HepG2 (cell line): Measurements from ENCODE around the gene ZNF416. TPM values are rescaled to one million over a fixed set of nuclear protein-coding genes. Genes with fewer than 3 reads are reported as not detected.

Experiments
- CENPT ChIP-seq: sonication (generic); formaldehyde crosslinking; IDR thresholded peaks from 2 replicates; pipeline ENCODE4 v1.8.0; 2022; ENCODE audit warnings: low read depth, mild to moderate bottlenecking, moderate library complexity, missing genetic modification reagents
- EP300 ChIP-seq, 3 experiments: sonication (generic) in 1 of 3; formaldehyde crosslinking in 1 of 3; IDR thresholded peaks; 2 replicates each; pipeline versions ENCODE4 v1.5.1 to v1.6.1; 2011 to 2020; ENCODE audit warnings: low read depth in 2 of 3, low read length in 2 of 3, borderline replicate concordance in 1 of 3, improper control_type of control experiment in 1 of 3, mild to moderate bottlenecking in 1 of 3, missing genetic modification reagents in 1 of 3, moderate library complexity in 1 of 3
- FOXM1 ChIP-seq: sonication (generic); formaldehyde crosslinking; IDR thresholded peaks from 2 replicates; pipeline ENCODE4 v1.5.0; 2020; ENCODE audit warnings: missing genetic modification reagents
- GPN1 ChIP-seq: sonication (generic); formaldehyde crosslinking; IDR thresholded peaks from 2 replicates; pipeline ENCODE4 v1.5.1; 2020; ENCODE audit warnings: missing genetic modification reagents, borderline replicate concordance
- HNRNPUL1 ChIP-seq: fragments of 200-400 bp; formaldehyde crosslinking; IDR thresholded peaks from 2 replicates; pipeline ENCODE4 v1.6.1; 2017; ENCODE audit warnings: low read depth, mild to moderate bottlenecking, low read length, moderate library complexity
- MEIS1 ChIP-seq: sonication (generic); formaldehyde crosslinking; IDR thresholded peaks from 2 replicates; pipeline ENCODE4 v1.9.0; 2021; ENCODE audit warnings: mild to moderate bottlenecking, missing genetic modification reagents, moderate library complexity, borderline replicate concordance
- NCOR1 ChIP-seq: fragments of 200-600 bp; sonication (generic); IDR thresholded peaks from 2 replicates; pipeline ENCODE4 v1.7.0; 2017; ENCODE audit warnings: antibody characterized with exemption, low read length, borderline replicate concordance
- POGZ ChIP-seq: sonication (generic); formaldehyde crosslinking; IDR thresholded peaks from 2 replicates; pipeline ENCODE4 v1.4.0; 2020; ENCODE audit warnings: mild to moderate bottlenecking, missing genetic modification reagents
- RNF2 ChIP-seq: fragments of 450-650 bp; conservative IDR thresholded peaks from 2 replicates; pipeline ENCODE4 v1.6.1; 2016; ENCODE audit warnings: low read depth
- SIN3B ChIP-seq: fragments of 150-350 bp; IDR thresholded peaks from 2 replicates; pipeline ENCODE4 v1.6.1; 2014; ENCODE audit warnings: low read length
- TEAD2 ChIP-seq: sonication (generic); formaldehyde crosslinking; IDR thresholded peaks from 2 replicates; pipeline ENCODE4 v1.9.0; 2021; ENCODE audit warnings: missing genetic modification reagents
- ZNF10 ChIP-seq: sonication (generic); formaldehyde crosslinking; IDR thresholded peaks from 2 replicates; pipeline ENCODE4 v1.4.0; 2020; ENCODE audit warnings: mild to moderate bottlenecking, low read depth, missing genetic modification reagents, borderline replicate concordance
- ZNF232 ChIP-seq: sonication (generic); formaldehyde crosslinking; IDR thresholded peaks from 2 replicates; pipeline ENCODE4 v1.4.0; 2020; ENCODE audit warnings: missing genetic modification reagents, borderline replicate concordance
- ZNF3 ChIP-seq: IDR thresholded peaks from 2 replicates; pipeline ENCODE4 v1.7.0; 2017; ENCODE audit warnings: inconsistent platforms
- ZNF484 ChIP-seq: sonication (generic); formaldehyde crosslinking; IDR thresholded peaks from 2 replicates; pipeline ENCODE4 v1.5.1; 2020; ENCODE audit warnings: mild to moderate bottlenecking, low read depth, missing genetic modification reagents, borderline replicate concordance
- ZNF543 ChIP-seq: sonication (generic); formaldehyde crosslinking; IDR thresholded peaks from 2 replicates; pipeline ENCODE4 v1.4.0; 2020; ENCODE audit warnings: mild to moderate bottlenecking, missing genetic modification reagents
- polyA plus RNA-seq, 8 experiments: library from polyadenylated mRNA; depleted of rRNA in 3 of 8; stranded (reverse) in 7 of 8; unstranded in 1 of 8; fragments of >200 nt; fragmentation: Illumina TruSeq in 4 of 8; extraction: Trizol in 4 of 8; gene quantifications; 2 replicates each; pipeline versions ENCODE4 v1.2.1 to v1.2.3, GENCODE V29; 2011 to 2016; ENCODE audit warnings: low read depth in 4 of 8, missing spikeins in 1 of 8, mixed read lengths in 1 of 8; ENCODE audit not compliant: insufficient read depth in 1 of 8
- total RNA-seq, 5 experiments: library from RNA; depleted of rRNA; stranded (reverse); fragments of >200 nt; fragmentation: Illumina TruSeq; extraction: Trizol; gene quantifications; 2 replicates each; pipeline ENCODE4 v1.2.3, GENCODE V29; 2016; ENCODE audit warnings: low read depth in 1 of 5
- TF ChIP-seq, protein P1 (sequence below): sonication (generic); formaldehyde crosslinking; IDR thresholded peaks from 2 replicates; pipeline ENCODE4 v1.4.0; 2020; ENCODE audit warnings: missing genetic modification reagents
- TF ChIP-seq, protein P2 (sequence below): sonication (generic); formaldehyde crosslinking; IDR thresholded peaks from 2 replicates; pipeline ENCODE4 v1.4.0; 2020; ENCODE audit warnings: missing genetic modification reagents
- TF ChIP-seq, protein P3 (sequence below): sonication (generic); formaldehyde crosslinking; IDR thresholded peaks from 2 replicates; pipeline ENCODE4 v1.4.0; 2020; ENCODE audit warnings: low read depth, missing genetic modification reagents
- TF ChIP-seq, protein P4 (sequence below): sonication (generic); formaldehyde crosslinking; IDR thresholded peaks from 2 replicates; pipeline ENCODE4 v1.5.1; 2020; ENCODE audit warnings: missing genetic modification reagents, mild to moderate bottlenecking, borderline replicate concordance

The ZNF416 gene
- total and polyA plus RNA-seq, 2 of the 13 experiments (the other 11 are each of a cell fraction or from before 2014, with no cell fraction given) = 1.5 to 5.3 TPM

DNA sequence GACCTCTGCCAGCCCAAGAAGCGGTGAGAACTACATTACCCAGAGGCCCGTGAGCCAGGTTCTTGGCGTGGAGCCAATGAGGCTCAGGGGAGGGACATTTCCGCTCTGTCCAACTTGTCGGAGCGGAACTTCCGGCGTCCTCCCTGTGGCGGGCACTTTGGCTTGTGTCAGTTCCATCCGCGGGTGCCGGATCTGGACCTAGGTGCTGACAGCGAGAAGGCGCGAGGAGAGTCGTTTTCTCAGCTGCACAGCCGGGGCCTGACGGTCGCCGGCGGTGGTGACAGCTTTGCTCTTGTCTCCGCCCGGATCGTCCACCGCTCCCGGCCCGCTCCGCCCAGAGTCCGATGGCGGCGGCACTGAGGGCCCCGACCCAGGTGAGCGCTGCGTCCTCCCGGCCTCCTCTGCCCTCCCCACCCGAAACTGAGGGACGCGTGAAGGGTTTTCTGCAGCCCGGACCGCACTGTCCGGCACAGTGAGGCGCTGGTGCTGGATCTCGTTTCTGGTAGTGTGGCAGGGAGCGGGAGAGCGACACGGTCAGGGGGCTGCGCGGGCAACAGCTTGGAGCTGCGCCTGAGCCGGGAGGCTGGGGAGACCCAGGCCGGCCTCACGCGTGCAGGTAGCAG lies 21.2 kb upstream of the ZNF416 start, which contains the start of gene ZNF530 (continued):
- TF ChIP-seq, protein P1, sequence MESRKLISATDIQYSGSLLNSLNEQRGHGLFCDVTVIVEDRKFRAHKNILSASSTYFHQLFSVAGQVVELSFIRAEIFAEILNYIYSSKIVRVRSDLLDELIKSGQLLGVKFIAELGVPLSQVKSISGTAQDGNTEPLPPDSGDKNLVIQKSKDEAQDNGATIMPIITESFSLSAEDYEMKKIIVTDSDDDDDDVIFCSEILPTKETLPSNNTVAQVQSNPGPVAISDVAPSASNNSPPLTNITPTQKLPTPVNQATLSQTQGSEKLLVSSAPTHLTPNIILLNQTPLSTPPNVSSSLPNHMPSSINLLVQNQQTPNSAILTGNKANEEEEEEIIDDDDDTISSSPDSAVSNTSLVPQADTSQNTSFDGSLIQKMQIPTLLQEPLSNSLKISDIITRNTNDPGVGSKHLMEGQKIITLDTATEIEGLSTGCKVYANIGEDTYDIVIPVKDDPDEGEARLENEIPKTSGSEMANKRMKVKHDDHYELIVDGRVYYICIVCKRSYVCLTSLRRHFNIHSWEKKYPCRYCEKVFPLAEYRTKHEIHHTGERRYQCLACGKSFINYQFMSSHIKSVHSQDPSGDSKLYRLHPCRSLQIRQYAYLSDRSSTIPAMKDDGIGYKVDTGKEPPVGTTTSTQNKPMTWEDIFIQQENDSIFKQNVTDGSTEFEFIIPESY (CRISPR knock-in tag) = no peak
- TF ChIP-seq ZNF3 (no peak), EP300 (IDR thresholded peaks at IDR 0.05; ENCODE audit: low read depth in 2 of 2, low read length in 2 of 2) (0 out of 4 replicates have a peak, but pooled peaks of 1 of the 2 experiments have one; percentile 12), EP300 (CRISPR knock-in tag; IDR thresholded peaks at IDR 0.05; ENCODE audit: borderline replicate concordance) (no peak), POGZ (no peak), ZNF484 (CRISPR knock-in tag) (no peak), HNRNPUL1 (no peak), RNF2 (no peak), ZNF232 (CRISPR knock-in tag) (peak; percentile 18; the same call in 1 of the 2 replicates), ZNF543 (CRISPR knock-in tag) (no peak), TEAD2 (CRISPR knock-in tag) (no peak), SIN3B (peak; percentile 88; the same call in 1 of the 2 replicates), CENPT (CRISPR knock-in tag) (peak; percentile 78; the same call in 1 of the 2 replicates), FOXM1 (no peak), NCOR1 (no peak), MEIS1 (CRISPR knock-in tag) (no peak), ZNF10 (CRISPR knock-in tag) (no peak), GPN1 (CRISPR knock-in tag) (no peak)
- TF ChIP-seq, protein P2, sequence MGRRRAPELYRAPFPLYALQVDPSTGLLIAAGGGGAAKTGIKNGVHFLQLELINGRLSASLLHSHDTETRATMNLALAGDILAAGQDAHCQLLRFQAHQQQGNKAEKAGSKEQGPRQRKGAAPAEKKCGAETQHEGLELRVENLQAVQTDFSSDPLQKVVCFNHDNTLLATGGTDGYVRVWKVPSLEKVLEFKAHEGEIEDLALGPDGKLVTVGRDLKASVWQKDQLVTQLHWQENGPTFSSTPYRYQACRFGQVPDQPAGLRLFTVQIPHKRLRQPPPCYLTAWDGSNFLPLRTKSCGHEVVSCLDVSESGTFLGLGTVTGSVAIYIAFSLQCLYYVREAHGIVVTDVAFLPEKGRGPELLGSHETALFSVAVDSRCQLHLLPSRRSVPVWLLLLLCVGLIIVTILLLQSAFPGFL (CRISPR knock-in tag) = no peak
- TF ChIP-seq, protein P3, sequence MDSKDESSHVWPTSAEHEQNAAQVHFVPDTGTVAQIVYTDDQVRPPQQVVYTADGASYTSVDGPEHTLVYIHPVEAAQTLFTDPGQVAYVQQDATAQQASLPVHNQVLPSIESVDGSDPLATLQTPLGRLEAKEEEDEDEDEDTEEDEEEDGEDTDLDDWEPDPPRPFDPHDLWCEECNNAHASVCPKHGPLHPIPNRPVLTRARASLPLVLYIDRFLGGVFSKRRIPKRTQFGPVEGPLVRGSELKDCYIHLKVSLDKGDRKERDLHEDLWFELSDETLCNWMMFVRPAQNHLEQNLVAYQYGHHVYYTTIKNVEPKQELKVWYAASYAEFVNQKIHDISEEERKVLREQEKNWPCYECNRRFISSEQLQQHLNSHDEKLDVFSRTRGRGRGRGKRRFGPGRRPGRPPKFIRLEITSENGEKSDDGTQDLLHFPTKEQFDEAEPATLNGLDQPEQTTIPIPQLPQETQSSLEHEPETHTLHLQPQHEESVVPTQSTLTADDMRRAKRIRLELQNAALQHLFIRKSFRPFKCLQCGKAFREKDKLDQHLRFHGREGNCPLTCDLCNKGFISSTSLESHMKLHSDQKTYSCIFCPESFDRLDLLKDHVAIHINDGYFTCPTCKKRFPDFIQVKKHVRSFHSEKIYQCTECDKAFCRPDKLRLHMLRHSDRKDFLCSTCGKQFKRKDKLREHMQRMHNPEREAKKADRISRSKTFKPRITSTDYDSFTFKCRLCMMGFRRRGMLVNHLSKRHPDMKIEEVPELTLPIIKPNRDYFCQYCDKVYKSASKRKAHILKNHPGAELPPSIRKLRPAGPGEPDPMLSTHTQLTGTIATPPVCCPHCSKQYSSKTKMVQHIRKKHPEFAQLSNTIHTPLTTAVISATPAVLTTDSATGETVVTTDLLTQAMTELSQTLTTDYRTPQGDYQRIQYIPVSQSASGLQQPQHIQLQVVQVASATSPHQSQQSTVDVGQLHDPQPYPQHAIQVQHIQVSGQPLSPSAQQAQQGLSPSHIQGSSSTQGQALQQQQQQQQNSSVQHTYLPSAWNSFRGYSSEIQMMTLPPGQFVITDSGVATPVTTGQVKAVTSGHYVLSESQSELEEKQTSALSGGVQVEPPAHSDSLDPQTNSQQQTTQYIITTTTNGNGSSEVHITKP (CRISPR knock-in tag) = 0 out of 2 replicates have a peak, but pooled peaks have one; percentile 19
- TF ChIP-seq, protein P4, sequence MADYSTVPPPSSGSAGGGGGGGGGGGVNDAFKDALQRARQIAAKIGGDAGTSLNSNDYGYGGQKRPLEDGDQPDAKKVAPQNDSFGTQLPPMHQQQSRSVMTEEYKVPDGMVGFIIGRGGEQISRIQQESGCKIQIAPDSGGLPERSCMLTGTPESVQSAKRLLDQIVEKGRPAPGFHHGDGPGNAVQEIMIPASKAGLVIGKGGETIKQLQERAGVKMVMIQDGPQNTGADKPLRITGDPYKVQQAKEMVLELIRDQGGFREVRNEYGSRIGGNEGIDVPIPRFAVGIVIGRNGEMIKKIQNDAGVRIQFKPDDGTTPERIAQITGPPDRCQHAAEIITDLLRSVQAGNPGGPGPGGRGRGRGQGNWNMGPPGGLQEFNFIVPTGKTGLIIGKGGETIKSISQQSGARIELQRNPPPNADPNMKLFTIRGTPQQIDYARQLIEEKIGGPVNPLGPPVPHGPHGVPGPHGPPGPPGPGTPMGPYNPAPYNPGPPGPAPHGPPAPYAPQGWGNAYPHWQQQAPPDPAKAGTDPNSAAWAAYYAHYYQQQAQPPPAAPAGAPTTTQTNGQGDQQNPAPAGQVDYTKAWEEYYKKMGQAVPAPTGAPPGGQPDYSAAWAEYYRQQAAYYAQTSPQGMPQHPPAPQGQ (CRISPR knock-in tag) = no peak; the same call in 1 of the 2 replicates
